GM18861 (cell line): ENCODE data around the gene SPOCK3.
A peak's percentile ranks its signal among the peaks of the same experiment; 100 is the strongest.

ENCODE experiments used
- ATAC-seq: cut with Tn5 transposase; IDR thresholded peaks from one replicate; pipeline ENCODE4 v1.9.1; 2021; ENCODE audit not compliant: unreplicated experiment

Gene SPOCK3

DNA sequence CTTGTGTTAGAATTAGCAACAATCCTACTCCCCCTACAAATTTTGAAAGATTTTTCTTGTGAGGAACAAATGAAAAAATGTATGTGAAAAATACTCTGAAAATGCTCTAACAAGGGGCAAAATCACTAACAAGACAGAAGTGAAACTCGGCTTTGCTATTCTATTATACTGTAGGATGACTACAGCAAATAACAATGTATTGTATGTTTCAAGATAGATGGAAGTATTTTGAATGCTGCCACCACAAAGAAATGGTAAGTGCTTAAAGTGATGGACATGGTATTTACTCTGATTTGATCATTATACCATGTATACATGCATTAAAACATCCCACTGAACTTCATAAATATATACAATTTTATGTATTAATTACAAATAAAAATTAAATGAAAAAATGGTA is 192.8 kb downstream of the SPOCK3 start:
- no peak for ATAC-seq

- no peak for ATAC-seq
Observed at GRCh38 chr4:167035390-167035789, 198.9 kb downstream of the SPOCK3 start.

GRCh38 chr4:167034983-167035382 is 199.3 kb downstream of the SPOCK3 start:
- no peak for ATAC-seq

GRCh38 chr4:167032871-167033270 is 201.4 kb downstream of the SPOCK3 start:
- ATAC-seq = no peak

GRCh38 chr4:167031534-167032156 is 202.6 kb downstream of the SPOCK3 start:
- ATAC-seq = no peak

- no peak for ATAC-seq
Observed at GRCh38 chr4:167028976-167029375, 205.3 kb downstream of the SPOCK3 start.

GRCh38 chr4:167025670-167026069 is 208.6 kb downstream of the SPOCK3 start:
- no peak for ATAC-seq

- no peak for ATAC-seq
Observed at GRCh38 chr4:167023364-167023925, 210.8 kb downstream of the SPOCK3 start.

GRCh38 chr4:167021545-167022155 is 212.6 kb downstream of the SPOCK3 start:
- peak; percentile 65 for ATAC-seq

DNA sequence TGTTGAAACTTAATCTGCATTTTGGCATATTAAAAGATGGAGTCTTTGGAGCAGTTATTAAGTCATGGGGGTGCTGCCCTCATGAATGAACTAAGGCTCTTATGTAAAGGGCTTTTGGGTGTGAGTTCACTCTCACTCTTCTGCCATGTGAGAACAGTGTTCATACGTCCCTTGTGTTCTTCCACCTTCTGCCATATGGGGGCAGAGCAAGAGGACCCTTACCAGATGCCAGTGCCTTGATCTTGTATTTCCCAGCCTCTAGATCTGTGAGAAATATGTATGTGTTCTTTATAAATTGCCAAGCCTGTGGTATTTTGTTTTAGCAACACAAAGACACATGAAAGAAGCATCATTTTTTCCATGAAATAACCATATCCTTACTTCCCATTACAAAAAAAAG is 213.9 kb downstream of the SPOCK3 start:
- no peak for ATAC-seq

GRCh38 chr4:167014944-167015343 is 219.3 kb downstream of the SPOCK3 start:
- no peak for ATAC-seq

DNA sequence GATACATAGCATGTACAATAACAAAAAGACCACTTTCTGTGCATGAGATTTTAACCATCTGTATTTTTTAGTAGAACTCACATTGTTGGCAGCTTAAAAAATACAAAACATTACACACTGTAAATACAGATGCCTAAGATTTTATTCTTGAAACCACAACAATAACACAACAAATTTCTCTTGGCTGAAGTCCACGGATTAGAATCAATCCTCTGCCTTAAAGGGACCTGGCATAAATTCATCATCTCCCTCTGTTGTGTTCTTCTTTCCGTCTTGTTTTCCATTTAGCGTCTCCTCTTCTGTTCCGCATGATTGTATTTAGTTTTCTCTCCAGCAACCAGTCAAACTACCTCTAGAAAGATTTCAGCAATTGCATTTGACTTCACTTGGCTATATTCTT is 231.0 kb downstream of the SPOCK3 start:
- ATAC-seq = no peak

- no peak for ATAC-seq
Observed at GRCh38 chr4:167000141-167000852, 234.0 kb downstream of the SPOCK3 start.

DNA sequence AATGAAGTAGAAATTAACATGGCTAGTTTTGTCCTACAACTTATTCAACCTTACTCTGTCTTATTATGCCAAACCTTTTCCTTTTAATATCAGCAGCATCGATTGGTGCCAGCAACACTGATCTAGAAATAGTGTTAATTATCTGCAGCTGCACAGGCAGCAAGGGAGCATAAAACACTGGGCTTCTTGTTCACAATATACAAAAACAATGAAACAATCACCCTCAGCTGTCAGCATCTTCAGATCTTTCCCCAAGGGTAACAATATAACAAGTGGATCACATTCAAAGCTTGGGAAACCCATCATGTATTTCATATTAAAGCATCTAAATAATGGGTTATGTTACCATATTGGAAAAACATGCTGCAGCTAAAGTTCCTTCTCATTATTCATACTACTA is 238.1 kb downstream of the SPOCK3 start:
- no peak for ATAC-seq

GRCh38 chr4:166994686-166995085 is 239.6 kb downstream of the SPOCK3 start:
- no peak for ATAC-seq

DNA sequence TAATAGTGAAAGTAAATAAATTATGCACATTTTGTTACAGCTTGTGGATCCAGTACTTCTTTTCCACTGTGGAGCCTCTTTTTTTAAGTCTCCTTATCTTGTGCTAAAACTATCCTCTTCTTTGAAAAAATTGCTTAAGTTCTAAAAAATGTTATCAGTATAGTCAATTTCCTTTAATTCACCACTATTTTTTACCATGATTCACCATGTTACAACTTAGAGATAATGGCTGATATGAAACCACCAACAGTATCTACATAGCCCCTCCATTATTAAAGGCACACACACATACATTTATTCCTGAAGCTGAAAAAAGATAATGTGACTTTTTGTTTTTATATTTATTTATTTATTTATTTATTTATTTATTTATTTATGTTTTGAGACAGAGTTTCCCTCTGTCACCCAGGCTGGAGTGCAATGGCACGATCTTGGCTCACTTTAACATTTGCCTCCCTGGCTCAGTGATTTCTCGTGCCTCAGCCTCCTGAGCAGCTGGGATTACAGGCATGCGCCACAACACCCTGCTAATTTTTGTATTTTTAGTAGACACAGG is 243.2 kb downstream of the SPOCK3 start:
- ATAC-seq = no peak

- no peak for ATAC-seq
Observed at GRCh38 chr4:166989886-166990285, 244.4 kb downstream of the SPOCK3 start.

- ATAC-seq = no peak
Observed at GRCh38 chr4:166987026-166987425, 247.3 kb downstream of the SPOCK3 start.

GRCh38 chr4:166981847-166982246 is 252.4 kb downstream of the SPOCK3 start:
- ATAC-seq = no peak

- ATAC-seq = no peak
Observed at GRCh38 chr4:166980419-166980818, 253.9 kb downstream of the SPOCK3 start.

GRCh38 chr4:166977596-166977995 is 256.7 kb downstream of the SPOCK3 start:
- no peak for ATAC-seq

DNA sequence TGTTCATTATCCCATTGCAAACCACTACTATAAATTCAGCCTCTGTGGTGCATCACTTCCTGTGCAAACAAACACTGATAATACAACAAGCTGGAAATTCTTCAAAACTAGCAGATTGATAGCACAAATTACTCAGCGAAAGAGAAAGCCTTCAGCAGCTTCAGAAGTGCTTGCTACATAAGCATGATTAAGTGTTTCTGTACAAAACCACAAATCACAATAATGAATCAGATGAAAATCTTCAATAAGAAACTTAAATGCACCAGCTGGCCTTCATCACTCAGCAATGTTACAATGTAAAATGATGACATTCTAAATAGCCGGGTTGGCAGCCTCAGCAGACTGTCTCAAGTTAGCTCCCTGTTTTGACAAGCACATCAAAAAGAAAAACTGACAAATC is 262.2 kb downstream of the SPOCK3 start:
- no peak for ATAC-seq
